Measurements from ENCODE around the gene SLC30A4.
"Not testable (repeated sequence)": the region's sequence is repeated elsewhere in the genome, so short reads cannot be mapped to it uniquely, and the experiment has no call there.

SLC30A4 gene

DNA sequence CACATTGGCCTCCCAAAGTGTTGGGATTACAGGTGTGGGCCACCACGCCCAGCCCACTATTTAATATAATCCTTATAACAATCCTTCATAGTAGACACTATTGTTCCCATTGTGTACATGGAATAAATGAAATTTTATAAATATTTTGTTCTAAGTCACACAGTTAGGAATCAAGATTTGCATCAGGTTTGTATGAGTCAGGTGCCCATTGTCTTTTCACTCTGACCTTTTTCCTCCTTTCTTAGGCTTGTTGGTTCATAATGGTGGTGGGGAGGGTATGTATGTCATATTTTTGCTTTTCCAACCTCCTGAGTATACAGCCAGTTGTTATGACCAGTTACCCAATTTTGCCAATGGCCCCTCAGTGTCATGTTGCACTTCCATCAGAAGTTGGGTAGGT is 18.0 kb upstream of the SLC30A4 start:
- Histone ChIP-seq H3K9ac (ENCODE audit: low read length) (no peak overlapping the region), H3K4me3 (ENCODE audit: low read depth, low read length) (no peak overlapping the region)

DNA sequence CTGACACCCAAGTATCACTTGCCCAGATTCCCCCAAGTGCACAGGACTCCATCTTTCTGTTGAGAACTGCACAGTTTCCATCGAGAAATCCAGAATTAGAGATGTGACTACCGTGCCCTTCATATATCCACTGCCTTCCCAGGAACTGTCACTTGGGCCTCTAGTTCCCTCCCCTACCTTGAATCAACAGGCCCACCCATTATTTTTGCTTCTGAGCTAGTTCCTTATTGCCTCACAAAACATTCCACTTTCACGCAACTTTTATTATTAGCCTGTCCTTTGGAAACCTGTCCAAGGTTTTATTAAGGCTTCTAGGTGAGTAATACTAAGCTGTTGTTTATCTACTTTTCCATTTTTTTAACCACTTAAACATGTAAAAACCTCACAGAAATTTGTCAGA is 17.1 kb upstream of the SLC30A4 start:
- Histone ChIP-seq H3K4me3 (ENCODE audit: low read depth, low read length) (no peak overlapping the region), H3K36me3 (ENCODE audit: control insufficient read depth, insufficient read depth, low read length) (no peaks in the 10 kb centered on the region), H3K9ac (ENCODE audit: low read length) (no peak overlapping the region), H3K9me3 (ENCODE audit: control insufficient read depth, insufficient read depth, low read depth, low read length) (no peaks in the 10 kb centered on the region), H3K27me3 (ENCODE audit: control insufficient read depth, insufficient read depth, low read length) (no peaks in the 10 kb centered on the region), H3K4me1 (ENCODE audit: control insufficient read depth, insufficient read depth, low read length) (no peaks in the 10 kb centered on the region), H3K27ac (ENCODE audit: low read depth, low read length) (no peak overlapping the region)

More for the DNA sequence above, 18.0 kb upstream of the SLC30A4 start:
- no peak overlapping the region for H3K27ac ChIP-seq (ENCODE audit: low read depth, low read length)
- H3K4me1 ChIP-seq (ENCODE audit: control insufficient read depth, insufficient read depth, low read length): no peaks in the 10 kb centered on the region
- H3K9me3 ChIP-seq (ENCODE audit: control insufficient read depth, insufficient read depth, low read depth, low read length): no peaks in the 10 kb centered on the region
- no peaks in the 10 kb centered on the region for H3K27me3 ChIP-seq (ENCODE audit: control insufficient read depth, insufficient read depth, low read length)
- H3K36me3 ChIP-seq (ENCODE audit: control insufficient read depth, insufficient read depth, low read length): no peaks in the 10 kb centered on the region

DNA sequence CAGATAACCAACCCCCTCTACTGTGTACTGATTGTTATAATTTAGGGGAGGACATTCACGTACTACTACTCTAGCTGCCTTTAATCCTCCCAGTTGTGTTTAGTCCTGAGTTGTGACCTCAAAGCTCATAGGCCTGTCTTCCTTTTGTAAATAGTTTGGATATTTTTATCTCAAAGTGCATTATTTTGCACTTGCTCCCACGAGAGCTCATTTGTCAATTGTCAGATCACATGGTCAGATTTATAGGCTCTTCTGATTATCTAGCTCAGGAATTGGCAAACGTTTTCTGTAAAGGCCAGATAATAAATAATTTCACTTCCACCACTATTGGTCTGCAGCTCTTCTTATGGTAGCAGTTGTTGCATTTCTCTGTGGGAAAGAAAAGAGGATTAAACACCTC is 14.4 kb upstream of the SLC30A4 start:
- no peak overlapping the region for H3K9ac ChIP-seq (ENCODE audit: low read length)

DNA sequence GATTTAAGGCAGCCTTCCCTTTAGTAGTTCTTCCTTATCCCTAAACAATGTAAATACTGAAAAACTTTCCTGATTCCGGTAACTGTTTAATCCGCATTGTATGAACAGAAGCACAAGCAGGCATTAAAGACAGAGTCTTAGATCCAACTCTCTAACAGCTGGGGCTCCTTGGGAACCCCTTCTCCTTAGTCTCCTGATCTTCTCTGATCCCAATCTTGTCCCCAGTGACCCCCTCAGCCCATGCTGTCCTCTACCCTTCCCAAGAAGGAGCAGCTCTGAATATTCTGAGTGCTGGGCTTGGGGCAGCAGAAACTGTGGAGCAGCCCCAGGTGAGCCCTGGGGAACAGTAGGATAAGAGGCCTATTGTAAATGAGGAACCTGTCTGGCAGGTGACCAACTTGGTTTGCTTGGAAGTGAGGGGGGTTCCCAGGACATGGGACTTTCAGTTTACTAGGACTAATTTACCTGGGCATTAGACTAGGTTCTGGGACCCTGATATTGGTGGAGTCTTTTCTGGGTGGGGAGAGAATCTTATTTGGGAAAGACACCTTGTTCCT is 13.0 kb upstream of the SLC30A4 start:
- Histone ChIP-seq H3K9me3 (ENCODE audit: control insufficient read depth, insufficient read depth, low read depth, low read length) (no peaks in the 10 kb centered on the region), H3K36me3 (ENCODE audit: control insufficient read depth, insufficient read depth, low read length) (no peaks in the 10 kb centered on the region), H3K9ac (ENCODE audit: low read length) (no peak overlapping the region), H3K27ac (ENCODE audit: low read depth, low read length) (no peak overlapping the region), H3K27me3 (ENCODE audit: control insufficient read depth, insufficient read depth, low read length) (no peaks in the 10 kb centered on the region), H3K4me1 (ENCODE audit: control insufficient read depth, insufficient read depth, low read length) (no peaks in the 10 kb centered on the region), H3K4me3 (ENCODE audit: low read depth, low read length) (no peak overlapping the region)

More for the DNA sequence above, 14.4 kb upstream of the SLC30A4 start:
- Histone ChIP-seq H3K27me3 (ENCODE audit: control insufficient read depth, insufficient read depth, low read length) (no peaks in the 10 kb centered on the region), H3K4me1 (ENCODE audit: control insufficient read depth, insufficient read depth, low read length) (no peaks in the 10 kb centered on the region), H3K36me3 (ENCODE audit: control insufficient read depth, insufficient read depth, low read length) (no peaks in the 10 kb centered on the region), H3K4me3 (ENCODE audit: low read depth, low read length) (no peak overlapping the region), H3K9me3 (ENCODE audit: control insufficient read depth, insufficient read depth, low read depth, low read length) (no peaks in the 10 kb centered on the region), H3K27ac (ENCODE audit: low read depth, low read length) (no peak overlapping the region)

DNA sequence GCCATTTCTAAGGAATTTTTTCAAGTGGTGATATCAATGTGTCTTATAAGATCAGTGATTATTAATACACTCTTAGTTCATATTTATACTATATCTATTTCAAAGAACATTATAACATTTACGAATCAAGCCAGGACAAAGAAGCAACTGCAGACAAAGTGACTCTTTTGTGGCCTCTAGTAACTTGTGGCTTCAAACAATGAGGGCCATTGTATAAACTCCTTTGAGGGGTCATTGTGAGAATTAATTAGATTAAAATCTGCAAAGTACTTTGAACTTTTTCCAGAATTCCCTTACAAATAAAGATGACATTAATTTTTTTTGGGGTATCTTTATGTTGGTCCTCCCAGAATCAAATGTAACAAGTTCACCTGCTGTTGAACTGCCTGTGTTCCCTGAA is 12.3 kb upstream of the SLC30A4 start:
- no peaks in the 10 kb centered on the region for H3K4me1 ChIP-seq (ENCODE audit: control insufficient read depth, insufficient read depth, low read length)
- no peaks in the 10 kb centered on the region for H3K9me3 ChIP-seq (ENCODE audit: control insufficient read depth, insufficient read depth, low read depth, low read length)
- no peaks in the 10 kb centered on the region for H3K36me3 ChIP-seq (ENCODE audit: control insufficient read depth, insufficient read depth, low read length)
- H3K27me3 ChIP-seq (ENCODE audit: control insufficient read depth, insufficient read depth, low read length): no peaks in the 10 kb centered on the region
- H3K4me3 ChIP-seq (ENCODE audit: low read depth, low read length): no peak overlapping the region
- no peak overlapping the region for H3K9ac ChIP-seq (ENCODE audit: low read length)
- H3K27ac ChIP-seq (ENCODE audit: low read depth, low read length): no peak overlapping the region

DNA sequence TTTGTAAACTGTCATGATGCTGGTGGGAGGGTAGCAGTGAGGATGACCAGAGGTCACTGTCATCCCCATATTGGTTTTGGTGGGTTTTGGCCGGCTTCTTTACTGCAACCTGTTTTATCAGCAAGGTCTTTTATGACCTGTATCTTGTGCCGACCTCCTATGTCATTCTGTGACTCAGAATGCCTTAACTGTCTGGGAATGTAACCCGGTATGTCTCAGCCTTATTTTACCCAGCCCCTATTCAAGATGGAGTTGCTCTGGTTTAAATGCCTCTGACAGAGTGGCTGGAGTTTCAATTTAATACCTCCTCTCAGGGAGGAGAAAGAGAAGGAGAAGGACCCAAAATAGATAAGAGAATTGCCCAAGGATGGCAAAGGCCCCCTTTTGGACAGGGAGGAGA is 10.3 kb upstream of the SLC30A4 start:
- H3K27ac ChIP-seq (ENCODE audit: low read depth, low read length); H3K27me3 ChIP-seq (ENCODE audit: control insufficient read depth, insufficient read depth, low read length); H3K9me3 ChIP-seq (ENCODE audit: control insufficient read depth, insufficient read depth, low read depth, low read length); H3K9ac ChIP-seq (ENCODE audit: low read length); H3K4me1 ChIP-seq (ENCODE audit: control insufficient read depth, insufficient read depth, low read length); H3K4me3 ChIP-seq (ENCODE audit: low read depth, low read length); H3K36me3 ChIP-seq (ENCODE audit: control insufficient read depth, insufficient read depth, low read length): not testable (repeated sequence)

DNA sequence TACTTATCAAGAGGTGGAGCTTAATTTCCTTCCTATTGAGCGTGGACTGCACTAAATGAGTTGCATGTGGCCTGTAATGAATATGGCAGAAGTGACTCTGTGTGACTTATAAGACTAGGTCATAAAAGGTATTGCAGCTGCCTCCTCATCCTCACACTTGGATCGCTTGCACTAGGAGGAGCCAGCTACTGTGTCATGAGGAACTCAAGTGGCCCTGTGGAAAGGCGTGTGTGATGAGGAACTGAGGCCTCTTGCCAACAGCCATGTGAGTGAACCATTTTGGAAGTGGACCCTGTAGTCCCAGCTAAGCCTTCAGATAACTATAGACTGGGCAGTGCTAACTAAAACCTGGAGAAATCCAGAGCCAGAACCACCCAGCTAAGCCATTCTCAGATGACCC is 7.1 kb upstream of the SLC30A4 start:
- Histone ChIP-seq H3K9ac (ENCODE audit: low read length) (no peak overlapping the region), H3K27me3 (ENCODE audit: control insufficient read depth, insufficient read depth, low read length) (peaks cover 21% of the 10 kb centered on the region), H3K4me1 (ENCODE audit: control insufficient read depth, insufficient read depth, low read length) (no peaks in the 10 kb centered on the region), H3K9me3 (ENCODE audit: control insufficient read depth, insufficient read depth, low read depth, low read length) (no peaks in the 10 kb centered on the region), H3K4me3 (ENCODE audit: low read depth, low read length) (no peak overlapping the region), H3K36me3 (ENCODE audit: control insufficient read depth, insufficient read depth, low read length) (no peaks in the 10 kb centered on the region), H3K27ac (ENCODE audit: low read depth, low read length) (no peak overlapping the region)

DNA sequence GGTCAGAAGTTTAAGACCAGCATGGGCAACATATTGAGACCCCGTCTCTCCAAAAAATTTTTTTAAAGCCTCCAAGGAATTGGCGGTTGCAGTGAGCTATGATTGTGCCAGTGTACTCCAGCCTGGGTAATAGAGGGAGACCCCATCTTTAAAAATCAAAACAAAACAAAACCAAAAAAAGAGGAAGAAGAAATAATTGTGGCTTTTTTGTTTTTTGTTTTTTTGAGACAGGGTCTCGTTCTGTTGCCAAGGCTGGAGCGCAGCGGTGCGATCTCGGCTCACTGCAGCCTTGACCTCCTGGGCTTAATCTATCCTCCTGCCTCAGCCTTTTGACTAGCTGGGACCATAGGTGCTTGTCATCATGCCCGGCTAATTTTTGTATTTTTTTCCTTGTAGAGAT is 4.5 kb upstream of the SLC30A4 start:
- H3K36me3 ChIP-seq (ENCODE audit: control insufficient read depth, insufficient read depth, low read length): no peaks in the 10 kb centered on the region
- H3K9ac ChIP-seq (ENCODE audit: low read length): no peak overlapping the region
- H3K4me1 ChIP-seq (ENCODE audit: control insufficient read depth, insufficient read depth, low read length): no peaks in the 10 kb centered on the region
- no peaks in the 10 kb centered on the region for H3K9me3 ChIP-seq (ENCODE audit: control insufficient read depth, insufficient read depth, low read depth, low read length)
- no peak overlapping the region for H3K4me3 ChIP-seq (ENCODE audit: low read depth, low read length)
- peaks cover 46% of the 10 kb centered on the region for H3K27me3 ChIP-seq (ENCODE audit: control insufficient read depth, insufficient read depth, low read length)
- no peak overlapping the region for H3K27ac ChIP-seq (ENCODE audit: low read depth, low read length)

DNA sequence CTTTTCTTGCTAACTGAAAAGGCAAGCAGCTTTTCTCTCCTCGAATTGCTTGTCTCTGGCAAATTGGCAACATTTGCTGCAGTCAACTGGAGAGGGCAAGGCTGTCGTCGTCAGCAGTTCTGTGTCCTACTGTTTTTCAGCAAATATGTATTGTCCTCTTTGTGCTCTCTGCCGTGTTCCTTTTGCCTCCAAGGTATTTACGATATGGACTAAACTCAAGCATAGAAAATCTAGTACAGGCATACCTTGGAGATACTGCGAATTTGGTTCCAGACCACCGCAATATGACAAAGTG is 558 bp upstream of the SLC30A4 start:
- Histone ChIP-seq H3K9ac (ENCODE audit: low read length) (no peak overlapping the region), H3K4me3 (ENCODE audit: low read depth, low read length) (peak overlapping the region; percentile 72), H3K27ac (ENCODE audit: low read depth, low read length) (no peak overlapping the region), H3K27me3 (ENCODE audit: control insufficient read depth, insufficient read depth, low read length) (peaks cover 83% of the 10 kb centered on the region), H3K9me3 (ENCODE audit: control insufficient read depth, insufficient read depth, low read depth, low read length) (no peaks in the 10 kb centered on the region), H3K36me3 (ENCODE audit: control insufficient read depth, insufficient read depth, low read length) (no peaks in the 10 kb centered on the region), H3K4me1 (ENCODE audit: control insufficient read depth, insufficient read depth, low read length) (peaks cover 4% of the 10 kb centered on the region; the same call in 1 of the 2 replicates)

DNA sequence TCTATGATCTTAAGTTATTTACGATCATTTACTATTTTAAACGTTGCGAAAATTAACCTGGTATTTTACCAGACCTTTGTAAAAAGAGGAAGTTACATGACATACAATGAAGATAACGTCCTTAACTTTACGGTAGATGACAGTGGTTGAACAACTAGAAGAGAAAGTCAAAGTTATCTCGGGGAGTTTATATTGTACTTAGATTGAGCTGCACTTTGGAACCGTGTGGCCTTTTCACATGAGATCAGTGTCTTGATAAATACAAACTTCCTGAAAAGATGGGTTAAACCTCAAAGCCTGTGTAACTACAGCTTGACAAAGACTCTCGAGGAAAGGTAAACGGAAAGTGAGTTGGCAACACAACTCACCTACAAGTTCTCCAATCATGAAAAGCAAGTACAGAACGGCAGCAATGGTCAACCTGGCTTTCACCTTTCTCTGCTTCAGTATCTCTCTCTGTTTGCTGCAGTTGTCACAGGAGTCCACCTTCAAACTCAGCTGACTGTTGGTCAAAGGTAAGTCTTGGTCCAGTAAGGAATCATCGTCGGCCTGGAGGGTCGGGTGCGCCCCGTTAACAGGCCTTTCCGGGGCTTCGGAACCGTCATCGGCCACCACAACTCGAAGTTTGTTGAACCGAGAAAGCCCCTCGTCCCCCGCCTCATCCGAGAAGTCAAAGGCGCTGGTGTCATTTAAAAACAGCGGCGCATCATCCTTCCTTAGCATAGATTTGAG is 793 bp downstream of the SLC30A4 start:
- Histone ChIP-seq H3K27ac (ENCODE audit: low read depth, low read length) (no peak overlapping the region), H3K4me1 (ENCODE audit: control insufficient read depth, insufficient read depth, low read length) (peaks cover 4% of the 10 kb centered on the region; the same call in 1 of the 2 replicates), H3K9me3 (ENCODE audit: control insufficient read depth, insufficient read depth, low read depth, low read length) (no peaks in the 10 kb centered on the region), H3K9ac (ENCODE audit: low read length) (peak overlapping the region; percentile 32), H3K4me3 (ENCODE audit: low read depth, low read length) (peak overlapping the region; percentile 72), H3K36me3 (ENCODE audit: control insufficient read depth, insufficient read depth, low read length) (no peaks in the 10 kb centered on the region), H3K27me3 (ENCODE audit: control insufficient read depth, insufficient read depth, low read length) (peaks cover 85% of the 10 kb centered on the region)

DNA sequence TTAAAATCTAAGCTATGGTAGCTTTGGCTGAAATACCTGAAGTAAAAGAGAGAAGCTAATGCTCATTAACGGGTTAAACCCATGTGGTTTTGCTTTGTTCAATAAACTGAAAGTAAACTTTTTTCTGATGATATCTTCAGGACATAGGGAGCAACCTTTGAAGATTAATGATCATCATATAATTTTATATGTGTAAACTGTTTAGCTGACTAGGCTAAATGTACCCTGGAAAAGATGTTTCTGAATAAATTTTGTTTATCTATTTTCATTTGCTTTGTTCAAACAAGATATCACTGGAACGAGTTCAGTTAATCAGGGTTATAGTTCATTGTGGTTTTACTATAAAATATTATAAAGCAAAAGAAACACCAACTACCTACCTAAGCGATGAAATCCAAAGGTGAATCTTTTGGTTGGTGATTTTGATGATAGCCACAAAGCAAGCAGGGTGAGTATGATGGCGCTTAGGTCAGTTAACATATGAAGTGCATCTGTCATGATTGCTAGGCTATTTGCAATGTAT is 11.7 kb downstream of the SLC30A4 start:
- Histone ChIP-seq H3K36me3 (ENCODE audit: control insufficient read depth, insufficient read depth, low read length) (no peaks in the 10 kb centered on the region), H3K4me1 (ENCODE audit: control insufficient read depth, insufficient read depth, low read length) (no peaks in the 10 kb centered on the region), H3K27me3 (ENCODE audit: control insufficient read depth, insufficient read depth, low read length) (peaks cover 9% of the 10 kb centered on the region), H3K9ac (ENCODE audit: low read length) (no peak overlapping the region), H3K27ac (ENCODE audit: low read depth, low read length) (no peak overlapping the region), H3K9me3 (ENCODE audit: control insufficient read depth, insufficient read depth, low read depth, low read length) (no peaks in the 10 kb centered on the region), H3K4me3 (ENCODE audit: low read depth, low read length) (no peak overlapping the region)
